A673 (cell line): ENCODE data around the gene FILIP1. TPM values are rescaled to one million over a fixed set of nuclear protein-coding genes. Genes with fewer than 3 reads are reported as not detected.

Source experiments
- BruUV-seq: library from RNA; stranded (reverse); fragments of 400-500 nt; replicated peaks from 2 replicates; lab custom pipeline; 2021; lab: Mats Ljungman, UMichigan
- CTCF ChIA-PET: fragments of 300-600 bp; sonication (Branson Sonifier 250); formaldehyde crosslinking; loops from one replicate; lab custom pipeline; 2022; ENCODE audit warnings: antibody characterized with exemption; lab: Charles Lee
- POLR2A ChIA-PET: fragments of 300-600 bp; sonication (Branson Sonifier 250); formaldehyde crosslinking; loops from one replicate; lab custom pipeline; 2022; ENCODE audit warnings: antibody characterized with exemption; ENCODE audit not compliant: low non-redundant PET; lab: Charles Lee
- DNase-seq: peaks from one replicate; pipeline ENCODE4 v3.0.0-alpha.2; 2015; ENCODE audit warnings: low spot score
- H3K27ac ChIP-seq: fragments of 200-600 bp; sonication (generic); 2 replicates; pipeline ENCODE4 v1.5.1; 2016; ENCODE audit warnings: mixed run types, low read depth, mild to moderate bottlenecking, mixed read lengths, antibody characterized with exemption, low read length; ENCODE audit not compliant: poor library complexity, severe bottlenecking
- H3K27me3 ChIP-seq: fragments of 200-600 bp; sonication (generic); replicated peaks from 2 replicates; pipeline ENCODE4 v1.6.1; 2017; ENCODE audit warnings: mixed run types, low read depth, mild to moderate bottlenecking, mixed read lengths, antibody characterized with exemption, low read length; ENCODE audit not compliant: insufficient read depth, poor library complexity
- H3K36me3 ChIP-seq: fragments of 200-600 bp; sonication (generic); 2 replicates; pipeline ENCODE4 v1.6.1; 2016; ENCODE audit warnings: mixed run types, mild to moderate bottlenecking, mixed read lengths, antibody characterized with exemption, low read length; ENCODE audit not compliant: insufficient read depth, poor library complexity, severe bottlenecking
- H3K4me1 ChIP-seq: fragments of 200-600 bp; sonication (generic); 2 replicates; pipeline ENCODE4 v1.6.1; 2017; ENCODE audit warnings: mixed run types, mild to moderate bottlenecking, mixed read lengths, antibody characterized with exemption, low read length; ENCODE audit not compliant: insufficient read depth, poor library complexity, severe bottlenecking
- H3K4me3 ChIP-seq: fragments of 200-600 bp; sonication (generic); 2 replicates; pipeline ENCODE4 v1.5.1; 2016; ENCODE audit warnings: low read depth, mixed run types, mild to moderate bottlenecking, mixed read lengths, low read length; ENCODE audit not compliant: poor library complexity, severe bottlenecking
- H3K9me3 ChIP-seq: fragments of 200-600 bp; sonication (generic); 2 replicates; pipeline ENCODE4 v1.6.1; 2016; ENCODE audit warnings: mixed run types, low read depth, mild to moderate bottlenecking, mixed read lengths, antibody characterized with exemption, low read length; ENCODE audit not compliant: poor library complexity, severe bottlenecking
- EZH2 ChIP-seq: fragments of 200-600 bp; sonication (generic); IDR thresholded peaks from 2 replicates; pipeline ENCODE4 v1.6.1; 2017; ENCODE audit warnings: borderline replicate concordance, low read depth, mild to moderate bottlenecking, mixed read lengths, antibody characterized with exemption, low read length; ENCODE audit not compliant: poor library complexity, severe bottlenecking
- intact Hi-C: fragments of 100-400 bp; cut with micrococcal nuclease; formaldehyde crosslinking; loops from one replicate; pipeline ENCODE4 v1.10.0; 2022; ENCODE audit not compliant: unreplicated experiment
- total RNA-seq: library from RNA; stranded (reverse); gene quantifications from 2 replicates; pipeline ENCODE4 v1.2.3, GENCODE V29; 2021
- TF ChIP-seq, protein P1 (sequence below): fragments of 300-800, 200-600 bp; sonication (generic); conservative IDR thresholded peaks from 2 replicates; pipeline ENCODE4 v1.5.1; 2017; ENCODE audit warnings: low read depth, mild to moderate bottlenecking, antibody characterized with exemption, low read length, moderate library complexity, mixed read lengths

FILIP1 gene
- total RNA-seq, 1 experiment from 2014 or later, result 0.32 TPM

DNA sequence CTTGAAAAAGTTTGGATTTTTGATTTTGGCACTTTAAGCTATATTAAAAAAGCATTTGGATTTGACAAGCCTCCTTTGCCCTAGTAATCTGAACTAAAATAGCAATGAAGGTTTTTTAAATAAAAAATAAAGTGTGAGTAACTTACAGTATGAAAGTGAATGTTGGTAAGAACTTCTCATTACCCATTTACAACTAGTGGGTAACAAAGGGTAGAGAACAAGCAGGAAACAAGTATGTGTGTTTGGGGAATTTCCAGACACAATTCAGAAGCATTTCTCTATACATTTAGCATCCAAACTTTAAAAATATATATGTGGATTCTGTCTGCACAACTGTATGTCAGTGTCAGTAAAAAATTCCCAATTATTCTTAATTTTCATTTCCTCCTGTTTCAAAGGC is 211.9 kb downstream of the FILIP1 start:
- Histone ChIP-seq H3K4me1 (peaks cover 46% of the 10 kb centered on the region), H3K9me3 (no peaks in the 10 kb centered on the region), H3K27ac (peak overlapping the region; percentile 1), H3K27me3 (no peaks in the 10 kb centered on the region), H3K36me3 (no peaks in the 10 kb centered on the region), H3K4me3 (peak overlapping the region; percentile 16)
- ChIA-PET CTCF (no interaction called here), POLR2A (no interaction called here)
- BruUV-seq, result no TSS peak
- intact Hi-C loops, result no loop called here
- TF ChIP-seq, protein P1, sequence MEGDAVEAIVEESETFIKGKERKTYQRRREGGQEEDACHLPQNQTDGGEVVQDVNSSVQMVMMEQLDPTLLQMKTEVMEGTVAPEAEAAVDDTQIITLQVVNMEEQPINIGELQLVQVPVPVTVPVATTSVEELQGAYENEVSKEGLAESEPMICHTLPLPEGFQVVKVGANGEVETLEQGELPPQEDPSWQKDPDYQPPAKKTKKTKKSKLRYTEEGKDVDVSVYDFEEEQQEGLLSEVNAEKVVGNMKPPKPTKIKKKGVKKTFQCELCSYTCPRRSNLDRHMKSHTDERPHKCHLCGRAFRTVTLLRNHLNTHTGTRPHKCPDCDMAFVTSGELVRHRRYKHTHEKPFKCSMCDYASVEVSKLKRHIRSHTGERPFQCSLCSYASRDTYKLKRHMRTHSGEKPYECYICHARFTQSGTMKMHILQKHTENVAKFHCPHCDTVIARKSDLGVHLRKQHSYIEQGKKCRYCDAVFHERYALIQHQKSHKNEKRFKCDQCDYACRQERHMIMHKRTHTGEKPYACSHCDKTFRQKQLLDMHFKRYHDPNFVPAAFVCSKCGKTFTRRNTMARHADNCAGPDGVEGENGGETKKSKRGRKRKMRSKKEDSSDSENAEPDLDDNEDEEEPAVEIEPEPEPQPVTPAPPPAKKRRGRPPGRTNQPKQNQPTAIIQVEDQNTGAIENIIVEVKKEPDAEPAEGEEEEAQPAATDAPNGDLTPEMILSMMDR, result no peak
- no peak for TF ChIP-seq EZH2
- DNase-seq, result no peak

DNA sequence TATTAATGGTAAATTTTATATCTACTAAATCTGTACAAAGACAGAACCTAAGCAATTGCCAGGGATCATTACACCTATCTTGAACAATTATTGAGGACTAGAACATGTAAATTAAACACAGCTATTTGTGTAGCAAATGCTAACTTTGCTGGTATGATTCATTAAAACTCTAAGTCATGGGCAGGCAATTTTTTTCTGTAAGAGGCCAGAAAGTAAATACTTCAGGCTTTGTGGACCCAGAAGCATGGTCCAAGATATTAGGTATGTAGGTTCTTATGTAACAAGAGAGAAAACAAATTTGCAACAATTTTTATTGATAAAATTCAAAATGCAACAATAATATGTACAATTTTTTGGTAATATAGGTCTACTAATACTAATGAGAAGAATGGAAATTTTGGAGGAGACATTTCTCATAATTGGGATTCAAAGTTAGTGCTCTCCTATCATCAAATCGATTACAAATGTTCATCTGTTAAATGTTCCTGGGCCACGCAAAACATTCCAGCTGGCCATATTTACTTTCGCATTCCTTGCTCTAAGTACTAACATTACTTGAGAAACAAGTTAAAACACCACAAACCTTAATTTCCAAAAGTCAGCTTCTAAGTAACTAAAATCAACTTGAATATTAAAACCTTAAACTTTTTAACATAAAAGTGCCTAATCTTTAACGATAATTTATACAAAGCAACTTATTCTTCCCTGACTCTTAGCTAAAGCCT is 213.3 kb downstream of the FILIP1 start:
- intact Hi-C loops, result no loop called here

DNA sequence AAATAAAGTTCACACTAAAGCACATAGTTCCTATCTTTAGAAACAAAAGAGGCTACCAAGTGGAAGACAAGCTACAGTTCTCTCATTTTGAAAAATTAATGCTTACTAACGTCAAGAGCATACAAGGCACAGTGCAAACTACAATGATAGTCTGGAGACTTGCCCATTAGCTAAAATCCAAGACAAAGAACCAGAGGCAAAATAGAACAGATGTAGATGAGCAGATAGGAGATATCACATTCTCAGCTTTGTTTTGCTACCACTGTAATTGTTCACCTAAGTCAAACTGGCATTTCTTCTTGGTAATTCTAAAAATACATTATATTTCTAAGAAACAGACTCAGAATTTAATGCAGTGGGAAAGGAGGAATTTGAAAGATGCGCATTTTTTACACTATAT is 214.2 kb downstream of the FILIP1 start:
- Histone ChIP-seq H3K4me3 (no peak overlapping the region), H3K27ac (peak overlapping the region; percentile 33), H3K4me1 (peaks cover 50% of the 10 kb centered on the region), H3K36me3 (no peaks in the 10 kb centered on the region), H3K9me3 (no peaks in the 10 kb centered on the region), H3K27me3 (no peaks in the 10 kb centered on the region)
- BruUV-seq, result no TSS peak
- intact Hi-C loops, result no loop called here
- ChIA-PET CTCF (no interaction called here), POLR2A (no interaction called here)
- DNase-seq, result no peak
- TF ChIP-seq EZH2, result no peak
- TF ChIP-seq, protein P1, result no peak

More for the DNA sequence above, 213.3 kb downstream of the FILIP1 start:
- DNase-seq, result no peak
- POLR2A ChIA-PET, result no interaction called here
- Histone ChIP-seq H3K27ac (no peak overlapping the region), H3K36me3 (no peaks in the 10 kb centered on the region), H3K9me3 (no peaks in the 10 kb centered on the region), H3K4me1 (peaks cover 48% of the 10 kb centered on the region), H3K4me3 (no peak overlapping the region), H3K27me3 (no peaks in the 10 kb centered on the region)
- TF ChIP-seq EZH2, result no peak
- TF ChIP-seq, protein P1, result no peak
- CTCF ChIA-PET, result no interaction called here
- no TSS peak for BruUV-seq
